Calu3 (cell line): Measurements from ENCODE around the gene STMN3. TPM values are rescaled to one million over a fixed set of nuclear protein-coding genes. Genes with fewer than 3 reads are reported as not detected.

Experiments
- BruUV-seq: library from RNA; stranded (reverse); fragments of 400-500 nt; replicated peaks from 2 replicates; lab custom pipeline; 2021; lab: Mats Ljungman, UMichigan
- CTCF ChIA-PET: fragments of 300-600 bp; sonication (Branson Sonifier 250); formaldehyde crosslinking; loops from one replicate; lab custom pipeline; 2022; ENCODE audit warnings: antibody characterized with exemption; lab: Charles Lee
- DNase-seq: peaks from one replicate; pipeline ENCODE4 v3.0.0; 2022
- H3K27ac Mint-ChIP-seq: one replicate; pipeline ENCODE4 v1.8.0; 2022; ENCODE audit warnings: mixed read lengths; ENCODE audit not compliant: unreplicated experiment
- H3K27me3 Mint-ChIP-seq: one replicate; pipeline ENCODE4 v1.8.0; 2022; ENCODE audit warnings: mixed read lengths; ENCODE audit not compliant: unreplicated experiment
- H3K36me3 Mint-ChIP-seq: one replicate; pipeline ENCODE4 v1.8.0; 2022; ENCODE audit warnings: mild to moderate bottlenecking, moderate library complexity, mixed read lengths; ENCODE audit not compliant: insufficient read depth, unreplicated experiment
- H3K4me1 Mint-ChIP-seq: one replicate; pipeline ENCODE4 v1.8.0; 2022; ENCODE audit warnings: mild to moderate bottlenecking, low read depth, mixed read lengths; ENCODE audit not compliant: unreplicated experiment
- H3K4me3 Mint-ChIP-seq: one replicate; pipeline ENCODE4 v1.8.0; 2022; ENCODE audit warnings: mild to moderate bottlenecking, low read depth, moderate library complexity, mixed read lengths; ENCODE audit not compliant: unreplicated experiment
- H3K9me3 Mint-ChIP-seq: one replicate; pipeline ENCODE4 v1.8.0; 2022; ENCODE audit warnings: low read depth, mixed read lengths; ENCODE audit not compliant: unreplicated experiment
- CTCF ChIP-seq: fragments of 200-600 bp; IDR thresholded peaks from one replicate; pipeline ENCODE4 v1.8.0; 2022; ENCODE audit warnings: antibody characterized with exemption; ENCODE audit not compliant: unreplicated experiment
- intact Hi-C: fragments of 100-400 bp; cut with micrococcal nuclease; formaldehyde crosslinking; loops from one replicate; pipeline ENCODE4 v1.10.0; 2022; ENCODE audit not compliant: unreplicated experiment
- total RNA-seq: library from RNA; stranded (reverse); gene quantifications from 2 replicates; pipeline ENCODE4 v1.2.3, GENCODE V29; 2022

STMN3 gene
- total RNA-seq, 1 experiment from 2014 or later: 2.3 TPM

- no peak for DNase-seq
- BruUV-seq: no TSS peak
- Mint-ChIP-seq H3K4me3 (no peak overlapping the region), H3K4me1 (peaks cover 41% of the 10 kb centered on the region), H3K9me3 (no peaks in the 10 kb centered on the region), H3K27ac (no peak overlapping the region), H3K27me3 (peaks cover 39% of the 10 kb centered on the region), H3K36me3 (peaks cover 28% of the 10 kb centered on the region)
- CTCF ChIA-PET: no interaction called here
- TF ChIP-seq CTCF: no peak
- intact Hi-C loops: no loop called here
These were observed 3.2 kb upstream of the STMN3 start for GRCh38 chr20:63656451-63656850.

GRCh38 chr20:63655249-63655648 lies 2.0 kb upstream of the STMN3 start:
- peaks cover 51% of the 10 kb centered on the region for H3K27me3 Mint-ChIP-seq
- no peak for DNase-seq
- peaks cover 28% of the 10 kb centered on the region for H3K36me3 Mint-ChIP-seq
- H3K4me1 Mint-ChIP-seq: peaks cover 38% of the 10 kb centered on the region
- intact Hi-C loops: no loop called here
- CTCF ChIA-PET: no interaction called here
- no peak for TF ChIP-seq CTCF
- no peak overlapping the region for H3K4me3 Mint-ChIP-seq
- no peaks in the 10 kb centered on the region for H3K9me3 Mint-ChIP-seq
- H3K27ac Mint-ChIP-seq: no peak overlapping the region
- no TSS peak for BruUV-seq

- peak overlapping the region; percentile 48 for H3K4me3 Mint-ChIP-seq
- no peak for TF ChIP-seq CTCF
- BruUV-seq: no TSS peak
- CTCF ChIA-PET: interaction anchor here (0.6 to 1.1 kb wide), 2 partner anchors 12 to 202 kb away, joined by 3 to 4 read pairs; no protein-coding TSS in a partner anchor
- peaks cover 27% of the 10 kb centered on the region for H3K4me1 Mint-ChIP-seq
- H3K27ac Mint-ChIP-seq: no peak overlapping the region
- no peaks in the 10 kb centered on the region for H3K9me3 Mint-ChIP-seq
- DNase-seq: no peak
- peaks cover 60% of the 10 kb centered on the region for H3K27me3 Mint-ChIP-seq
- peaks cover 24% of the 10 kb centered on the region for H3K36me3 Mint-ChIP-seq
- intact Hi-C loops: no loop called here
These were observed 897 bp upstream of the STMN3 start for GRCh38 chr20:63653974-63654668.

- Mint-ChIP-seq H3K27me3 (peaks cover 73% of the 10 kb centered on the region), H3K36me3 (peaks cover 7% of the 10 kb centered on the region), H3K4me3 (peak overlapping the region; percentile 51), H3K27ac (no peak overlapping the region), H3K9me3 (no peaks in the 10 kb centered on the region), H3K4me1 (peaks cover 16% of the 10 kb centered on the region)
- no peak for TF ChIP-seq CTCF
- DNase-seq: no peak
- CTCF ChIA-PET: interaction anchor here (0.6 to 1.4 kb wide), 3 partner anchors 10 to 115 kb away, joined by 3 to 6 read pairs (median 3); no protein-coding TSS in a partner anchor
- no TSS peak for BruUV-seq
- intact Hi-C loops: no loop called here
These were observed 838 bp downstream of the STMN3 start for GRCh38 chr20:63652192-63652980.
